IMR-90 (cell line): Measurements from ENCODE around the gene ANO4.

ENCODE experiments used
- BHLHE40 ChIP-seq: fragments of 150-350 bp; IDR thresholded peaks from 2 replicates; pipeline ENCODE4 v1.6.1; 2016; ENCODE audit warnings: mild to moderate bottlenecking, low read depth, low read length
- CEBPB ChIP-seq: IDR thresholded peaks from 2 replicates; pipeline ENCODE4 v1.6.1; 2012; ENCODE audit warnings: low read depth, low read length, improper control_type of control experiment
- CTCF ChIP-seq: conservative IDR thresholded peaks from 2 replicates; pipeline ENCODE4 v1.5.1; 2012; ENCODE audit warnings: mild to moderate bottlenecking, low read depth, low read length, improper control_type of control experiment
- ELK1 ChIP-seq: fragments of 150-350 bp; IDR thresholded peaks from 2 replicates; pipeline ENCODE4 v1.6.1; 2016; ENCODE audit warnings: low read depth, mild to moderate bottlenecking, low read length, moderate library complexity, borderline replicate concordance
- FOS ChIP-seq: fragments of 150-350 bp; IDR thresholded peaks from 2 replicates; pipeline ENCODE4 v1.6.1; 2016; ENCODE audit warnings: low read depth, low read length
- MAZ ChIP-seq: IDR thresholded peaks from 2 replicates; pipeline ENCODE4 v1.6.1; 2012; ENCODE audit warnings: low read depth, mild to moderate bottlenecking, low read length, improper control_type of control experiment, moderate library complexity, borderline replicate concordance
- MXI1 ChIP-seq: IDR thresholded peaks from 2 replicates; pipeline ENCODE4 v1.6.1; 2012; ENCODE audit warnings: low read depth, mild to moderate bottlenecking, low read length, moderate library complexity, borderline replicate concordance
- NFE2L2 ChIP-seq: fragments of 150-350 bp; IDR thresholded peaks from 2 replicates; pipeline ENCODE4 v1.6.1; 2016; ENCODE audit warnings: low read depth, mild to moderate bottlenecking, low read length
- POLR2A ChIP-seq: IDR thresholded peaks from 2 replicates; pipeline ENCODE4 v1.6.1; 2012; ENCODE audit warnings: mild to moderate bottlenecking, low read depth, low read length
- RFX5 ChIP-seq: IDR thresholded peaks from 2 replicates; pipeline ENCODE4 v1.8.0; 2012; ENCODE audit warnings: low read depth, mild to moderate bottlenecking, low read length, moderate library complexity
- SMC3 ChIP-seq: fragments of 150-350 bp; IDR thresholded peaks from 2 replicates; pipeline ENCODE4 v1.6.1; 2016; ENCODE audit warnings: low read depth, mild to moderate bottlenecking, antibody characterized with exemption, low read length, moderate library complexity
- USF2 ChIP-seq: fragments of 150-350 bp; IDR thresholded peaks from 2 replicates; pipeline ENCODE4 v1.6.1; 2017; ENCODE audit warnings: mild to moderate bottlenecking, antibody characterized with exemption, low read length, low read depth

GRCh38 chr12:101172316-101172715, 377.7 kb downstream of the ANO4 start:
- TF ChIP-seq POLR2A (no peak), NFE2L2 (no peak), CTCF (no peak), MAZ (no peak), MXI1 (no peak), FOS (no peak), USF2 (no peak), CEBPB (no peak), ELK1 (no peak), BHLHE40 (no peak), RFX5 (no peak), SMC3 (no peak)
